GM18951 (cell line): ENCODE results near the gene SLC5A2.

Source experiments
- POLR2A ChIP-seq: IDR thresholded peaks from 4 replicates; pipeline ENCODE4 v1.6.1; 2011; ENCODE audit warnings: mild to moderate bottlenecking; ENCODE audit not compliant: insufficient read length, insufficient read depth; ENCODE audit errors: extremely low read depth
- in situ Hi-C: fragments of 300-500 bp; cut with MboI; formaldehyde crosslinking; loops from one replicate; pipeline ENCODE4 v1.12.0; 2022; ENCODE audit warnings: low sequenced_read_pairs, mixed read lengths, inconsistent platforms; ENCODE audit not compliant: unreplicated experiment

SLC5A2 gene

DNA sequence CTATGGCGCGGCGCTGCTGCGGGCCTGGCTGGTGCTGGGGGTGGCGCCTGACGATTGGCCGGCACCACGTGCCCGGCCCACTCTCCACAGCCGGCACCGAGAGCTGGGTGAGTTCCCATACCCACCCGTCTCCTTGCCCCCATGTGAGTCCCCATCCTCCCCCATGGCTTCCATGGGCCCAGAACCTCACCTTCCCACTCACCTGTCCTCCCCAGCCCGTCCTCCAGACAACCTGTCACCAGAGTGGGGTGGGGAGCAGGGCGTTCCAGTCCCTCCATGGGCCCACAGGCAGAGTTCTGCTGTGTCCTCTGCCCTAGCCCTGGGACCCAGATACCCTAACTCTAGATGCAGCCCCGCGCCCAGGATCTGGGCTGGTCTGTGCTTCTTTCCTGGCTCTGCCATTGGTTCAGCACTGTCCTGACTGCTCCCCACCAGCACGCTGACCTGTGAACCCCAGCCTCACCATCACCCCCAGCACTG lies 18.1 kb upstream of the SLC5A2 start:
- in situ Hi-C loops = loop anchor here (25.0 kb wide), 1 partner anchor 397 kb away; the partner anchor contains the start of gene ZNF267
- no peak for TF ChIP-seq POLR2A

DNA sequence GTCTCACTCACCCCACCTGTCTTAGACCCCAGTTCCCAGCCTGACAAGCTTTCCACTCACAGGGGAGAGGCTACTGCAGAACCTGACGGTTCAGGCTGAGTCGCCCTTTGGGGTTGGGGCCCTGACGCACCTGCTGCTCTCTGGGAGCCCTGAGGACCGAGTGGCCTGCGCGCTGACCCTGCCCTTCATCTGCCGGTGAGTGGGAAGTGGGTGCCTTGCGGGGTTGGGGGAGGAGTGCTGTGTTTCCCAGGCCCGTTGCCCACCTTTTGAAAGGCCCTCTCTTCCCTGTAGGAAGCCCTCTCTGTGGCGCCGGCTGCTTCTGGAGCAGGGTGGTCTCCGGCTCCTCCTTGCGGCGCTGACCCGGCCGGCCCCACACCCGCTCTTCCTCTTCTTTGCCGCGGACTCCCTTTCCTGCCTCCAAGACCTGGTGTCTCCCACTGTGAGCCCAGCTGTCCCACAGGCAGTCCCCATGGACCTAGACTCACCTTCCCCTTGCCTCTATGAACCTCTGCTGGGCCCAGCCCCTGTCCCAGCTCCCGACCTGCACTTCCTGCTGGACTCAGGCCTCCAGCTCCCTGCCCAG lies 17.0 kb upstream of the SLC5A2 start:
- no peak for TF ChIP-seq POLR2A
- in situ Hi-C loops = loop anchor here (25.0 kb wide), 1 partner anchor 396 kb away; the partner anchor contains the start of gene ZNF267

DNA sequence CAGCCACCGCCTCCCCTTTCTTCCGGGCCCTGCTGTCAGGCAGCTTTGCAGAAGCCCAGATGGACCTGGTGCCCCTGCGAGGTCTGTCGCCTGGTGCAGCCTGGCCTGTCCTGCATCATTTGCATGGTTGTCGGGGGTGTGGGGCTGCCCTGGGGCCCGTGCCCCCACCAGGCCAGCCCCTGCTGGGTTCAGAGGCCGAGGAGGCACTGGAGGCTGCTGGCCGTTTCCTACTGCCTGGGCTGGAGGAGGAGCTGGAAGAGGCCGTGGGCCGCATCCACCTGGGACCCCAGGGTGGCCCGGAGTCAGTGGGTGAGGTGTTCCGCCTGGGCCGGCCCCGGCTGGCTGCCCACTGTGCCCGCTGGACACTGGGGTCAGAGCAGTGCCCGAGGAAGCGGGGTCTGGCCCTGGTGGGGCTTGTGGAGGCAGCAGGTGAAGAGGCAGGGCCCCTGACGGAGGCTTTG lies 16.5 kb upstream of the SLC5A2 start:
- in situ Hi-C loops = loop anchor here (25.0 kb wide), 1 partner anchor 396 kb away; the partner anchor contains the start of gene ZNF267
- TF ChIP-seq POLR2A = no peak

DNA sequence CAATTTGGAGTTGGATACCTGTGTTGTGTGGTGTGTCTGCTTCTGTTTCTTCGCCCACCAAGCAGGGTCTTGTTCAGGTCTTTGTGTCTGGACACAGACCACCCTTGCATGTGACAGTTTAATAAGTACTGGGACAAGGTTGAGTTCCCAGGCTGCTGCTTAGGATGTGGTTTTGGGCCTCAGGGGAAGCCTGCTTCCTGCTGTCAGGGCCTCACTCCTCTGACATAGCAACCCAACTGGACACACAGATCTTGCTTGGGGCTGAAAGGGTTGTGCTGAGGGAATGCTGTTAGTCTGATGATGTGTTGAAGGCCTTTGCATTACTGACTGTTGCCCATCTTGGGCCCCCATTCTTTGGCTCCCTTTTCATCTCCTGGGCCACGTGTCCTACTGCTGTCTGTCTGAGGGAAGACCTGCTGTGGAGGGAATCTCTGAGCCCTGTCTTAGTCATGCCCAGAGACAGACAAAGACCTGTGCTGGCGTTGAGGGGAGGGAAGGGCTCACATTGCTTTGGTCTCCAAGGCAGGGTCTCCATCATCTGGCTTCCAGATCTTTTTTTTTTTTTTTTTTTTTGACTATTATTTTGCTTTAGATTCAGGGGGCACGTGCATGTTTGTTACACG lies 15.7 kb upstream of the SLC5A2 start:
- TF ChIP-seq POLR2A = no peak
- in situ Hi-C loops = loop anchor here (25.0 kb wide), 1 partner anchor 395 kb away; the partner anchor contains the start of gene ZNF267

DNA sequence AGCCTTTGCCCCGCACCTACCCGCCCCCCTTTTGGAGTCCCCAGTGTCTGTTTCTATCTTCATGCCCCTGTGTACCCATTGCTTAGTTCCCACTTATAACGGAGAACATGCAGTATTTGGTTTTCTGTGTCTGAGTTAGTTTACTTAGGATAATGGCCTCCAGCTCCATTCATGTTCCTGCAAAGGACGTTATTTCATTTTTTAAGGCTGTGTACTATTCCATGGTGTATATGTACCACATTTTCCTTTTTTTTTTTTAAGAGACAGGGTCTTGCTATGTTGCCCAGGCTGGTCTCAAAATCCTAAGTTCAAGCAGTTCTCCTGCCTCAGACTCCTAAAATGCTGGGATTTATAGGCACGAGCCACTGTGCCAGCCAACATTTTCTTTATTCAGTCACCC lies 15.1 kb upstream of the SLC5A2 start:
- in situ Hi-C loops = loop anchor here (25.0 kb wide), 1 partner anchor 394 kb away; the partner anchor contains the start of gene ZNF267
- no peak for TF ChIP-seq POLR2A

DNA sequence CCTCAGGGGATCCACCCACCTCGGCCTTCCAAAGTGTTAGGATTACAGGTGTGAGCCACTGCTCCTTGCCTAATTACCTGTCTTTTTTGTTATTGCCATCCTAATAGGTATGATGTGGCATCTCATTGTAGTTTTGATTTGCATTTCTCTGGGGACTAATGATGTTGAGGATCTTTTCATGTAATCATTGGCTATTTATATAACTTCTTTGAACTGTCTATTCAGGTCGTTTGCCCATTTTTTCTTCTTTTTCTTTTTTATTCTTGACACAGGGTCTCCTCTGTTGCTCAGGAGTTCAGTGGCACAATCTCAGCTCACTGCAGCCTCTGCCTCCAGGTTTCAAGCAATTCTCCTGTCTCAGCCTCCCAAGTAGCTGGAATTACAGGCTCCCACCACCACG lies 12.3 kb upstream of the SLC5A2 start:
- in situ Hi-C loops = loop anchor here (25.0 kb wide), 1 partner anchor 392 kb away; the partner anchor contains the start of gene ZNF267
- TF ChIP-seq POLR2A = no peak

DNA sequence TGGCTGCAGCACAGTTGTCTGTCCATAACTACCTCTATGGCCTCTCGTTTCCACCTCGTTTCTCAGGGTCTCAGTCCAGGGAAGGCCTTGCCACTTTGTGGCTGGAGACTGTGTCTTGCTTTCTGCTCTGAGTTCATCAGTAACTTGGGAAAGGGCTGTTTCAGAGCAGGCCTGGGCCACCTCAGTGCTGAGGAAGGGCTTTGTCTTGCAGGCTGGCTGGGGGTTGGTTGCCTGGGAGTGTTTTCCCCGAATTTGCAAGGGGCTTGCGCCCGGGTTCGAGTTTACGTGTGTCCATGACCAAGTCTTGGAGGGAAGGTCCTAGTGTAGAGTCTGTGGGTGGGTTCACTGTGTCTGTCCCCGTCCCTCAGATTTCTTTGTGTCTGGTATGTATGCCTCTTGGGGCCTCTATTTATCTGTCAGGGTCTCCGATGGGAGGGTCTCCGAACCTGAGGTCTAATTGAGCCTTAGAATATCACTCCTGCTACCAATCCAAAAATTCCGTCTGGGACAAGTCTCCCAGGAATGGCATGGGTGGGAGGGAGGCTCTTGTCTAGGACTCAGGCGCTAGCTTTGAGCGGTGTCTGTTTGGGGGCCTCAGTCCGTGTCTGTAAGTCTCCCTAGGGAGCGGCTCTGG lies 11.6 kb upstream of the SLC5A2 start:
- in situ Hi-C loops = loop anchor here (25.0 kb wide), 1 partner anchor 391 kb away; the partner anchor contains the start of gene ZNF267
- TF ChIP-seq POLR2A = no peak

DNA sequence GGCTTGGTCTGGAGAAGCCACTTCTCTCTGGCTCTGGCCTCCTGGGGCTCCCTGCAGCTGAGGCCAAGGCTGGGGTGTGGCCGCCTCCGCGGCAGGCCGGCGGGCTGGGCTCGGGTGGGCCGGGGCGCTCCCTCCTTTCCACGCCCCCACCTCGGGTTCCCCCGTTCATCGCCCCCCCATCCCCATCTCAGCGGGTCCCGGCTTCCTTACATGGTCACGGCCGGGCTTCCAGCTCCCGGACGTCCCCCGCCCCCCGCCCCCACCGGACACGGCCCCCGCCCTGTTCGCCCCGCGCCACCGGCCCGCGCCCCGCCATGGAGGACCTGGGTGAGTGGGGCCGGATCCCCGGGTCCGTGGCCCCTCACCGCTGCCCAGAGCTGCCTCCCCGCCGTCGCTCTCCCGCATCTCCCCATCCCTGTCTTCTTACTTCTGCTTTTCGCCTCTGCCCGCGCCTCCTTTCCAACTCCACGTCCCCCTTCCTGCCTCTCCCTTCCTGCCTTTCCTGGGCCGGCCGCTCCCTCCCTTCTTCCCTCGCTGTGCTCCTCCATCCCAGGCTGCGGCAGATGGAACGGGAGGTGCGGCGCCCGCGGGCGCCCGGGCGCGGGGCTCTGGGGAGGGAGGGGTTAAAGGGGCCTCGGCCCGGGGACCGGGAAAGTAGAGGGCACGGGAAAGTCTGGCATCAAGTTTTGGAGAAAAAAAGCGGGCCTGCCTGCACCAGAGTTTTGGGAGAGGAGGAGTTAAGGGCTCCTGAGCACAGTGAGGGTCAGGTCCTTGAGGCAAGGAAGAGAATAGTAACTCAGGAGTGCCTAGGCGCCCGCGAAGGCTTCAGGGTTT lies 10.8 kb upstream of the SLC5A2 start, which contains the start of gene TGFB1I1:
Gene TGFB1I1 (plus strand): TSS at position 278 of the 834 bp plus-strand sequence. CDS start 37 bp downstream, at position 315.
- TF ChIP-seq POLR2A = no peak
- in situ Hi-C loops = loop anchor here (25.0 kb wide), 1 partner anchor 390 kb away; the partner anchor contains the start of gene ZNF267

DNA sequence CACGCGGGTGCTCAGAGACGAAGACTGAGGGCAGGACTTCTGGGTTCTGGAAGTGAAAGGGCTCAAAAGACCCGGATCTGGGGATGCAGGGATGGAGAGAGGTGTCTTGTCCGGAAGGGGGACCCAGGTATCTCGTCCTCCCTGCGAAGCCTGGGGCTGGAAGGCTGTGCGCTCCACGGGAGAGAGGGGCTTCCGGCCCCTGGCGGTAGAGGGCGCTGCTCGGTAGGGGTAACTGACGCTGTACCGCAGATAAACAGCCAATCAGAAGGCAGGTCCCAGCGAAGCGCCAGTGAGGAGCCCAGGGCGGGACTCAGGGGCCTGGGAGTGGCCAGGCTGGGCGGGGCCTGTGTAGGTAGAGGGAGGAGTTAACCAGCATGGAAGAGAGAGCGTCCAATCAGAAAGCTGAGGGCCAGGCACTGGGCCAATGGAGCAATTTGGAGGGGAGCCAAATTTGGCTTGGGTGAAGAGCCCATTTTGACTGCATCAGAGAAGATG lies 10.2 kb upstream of the SLC5A2 start:
- TF ChIP-seq POLR2A = no peak
- in situ Hi-C loops = loop anchor here (25.0 kb wide), 1 partner anchor 390 kb away; the partner anchor contains the start of gene ZNF267

DNA sequence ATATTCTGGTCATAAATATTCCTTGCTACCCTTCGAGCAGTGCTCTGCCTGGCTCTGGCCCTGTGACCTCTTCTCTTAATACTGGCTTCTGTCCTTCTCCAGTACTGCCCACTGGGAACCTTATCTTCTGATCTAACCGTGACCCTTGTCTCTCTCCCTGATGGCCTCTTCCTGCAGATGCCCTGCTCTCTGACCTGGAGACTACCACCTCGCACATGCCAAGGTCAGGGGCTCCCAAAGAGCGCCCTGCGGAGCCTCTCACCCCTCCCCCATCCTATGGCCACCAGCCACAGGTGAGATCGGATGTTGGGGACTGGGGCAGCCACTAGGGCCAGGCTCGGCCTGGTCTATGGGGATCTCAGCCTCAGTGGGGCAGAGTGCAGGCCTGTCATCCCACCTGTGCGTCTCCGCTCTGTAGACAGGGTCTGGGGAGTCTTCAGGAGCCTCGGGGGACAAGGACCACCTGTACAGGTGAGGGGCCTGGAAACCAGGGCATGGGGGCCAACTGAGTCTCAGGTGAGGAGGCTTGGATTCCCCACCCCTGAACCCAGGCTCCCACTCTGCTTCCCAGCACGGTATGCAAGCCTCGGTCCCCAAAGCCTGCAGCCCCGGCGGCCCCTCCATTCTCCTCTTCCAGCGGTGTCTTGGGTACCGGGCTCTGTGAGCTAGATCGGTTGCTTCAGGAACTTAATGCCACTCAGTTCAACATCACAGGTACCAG lies 9.5 kb upstream of the SLC5A2 start:
- in situ Hi-C loops = loop anchor here (25.0 kb wide), 1 partner anchor 389 kb away; the partner anchor contains the start of gene ZNF267

DNA sequence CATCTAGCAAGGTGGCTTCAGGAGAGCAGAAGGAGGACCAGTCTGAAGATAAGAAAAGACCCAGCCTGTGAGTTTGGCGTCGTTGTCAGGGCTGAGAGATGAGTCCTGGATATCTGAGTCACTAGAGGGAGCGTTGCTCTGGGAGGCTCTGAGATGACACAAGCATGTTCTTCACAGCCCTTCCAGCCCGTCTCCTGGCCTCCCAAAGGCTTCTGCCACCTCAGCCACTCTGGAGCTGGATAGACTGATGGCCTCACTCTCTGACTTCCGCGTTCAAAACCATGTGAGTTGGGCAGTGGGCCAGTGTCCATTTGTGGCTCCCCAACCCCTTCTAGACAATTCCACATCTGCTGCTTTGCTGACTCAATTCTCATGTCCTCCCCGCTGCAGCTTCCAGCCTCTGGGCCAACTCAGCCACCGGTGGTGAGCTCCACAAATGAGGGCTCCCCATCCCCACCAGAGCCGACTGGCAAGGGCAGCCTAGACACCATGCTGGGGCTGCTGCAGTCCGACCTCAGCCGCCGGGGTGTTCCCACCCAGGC lies 8.7 kb upstream of the SLC5A2 start:
- in situ Hi-C loops = loop anchor here (25.0 kb wide), 1 partner anchor 388 kb away; the partner anchor contains the start of gene ZNF267
- no peak for TF ChIP-seq POLR2A

More for the DNA sequence above, 9.5 kb upstream of the SLC5A2 start:
- TF ChIP-seq POLR2A = no peak
